WTC11 (cell line): Measurements from ENCODE around the gene LZTR1. TPM values are rescaled to one million over a fixed set of nuclear protein-coding genes. Genes with fewer than 3 reads are reported as not detected.

Source experiments
- ATAC-seq: fragments of 200-7000 bp; cut with Tn5 transposase; 2 replicates; pipeline ENCODE4 v1.10.0; 2021; ENCODE audit warnings: mild to moderate bottlenecking, moderate library complexity
- CTCF ChIA-PET: fragments of 300-600 bp; sonication (Branson Sonifier 250); formaldehyde crosslinking; loops from one replicate; lab custom pipeline; 2021; ENCODE audit warnings: antibody characterized with exemption; lab: Charles Lee
- POLR2A ChIA-PET: fragments of 350-600 bp; sonication (Branson Sonifier 250); formaldehyde crosslinking; loops from one replicate; lab custom pipeline; 2021; ENCODE audit warnings: antibody characterized with exemption; lab: Charles Lee
- DNase-seq: peaks from one replicate; pipeline ENCODE4 v3.0.0; 2021; ENCODE audit warnings: low spot score
- H3K27ac Mint-ChIP-seq: 2 replicates; pipeline ENCODE4 v1.8.0; 2021; ENCODE audit warnings: mixed read lengths
- H3K27me3 Mint-ChIP-seq: 2 replicates; pipeline ENCODE4 v1.8.0; 2021; ENCODE audit warnings: low read depth, mild to moderate bottlenecking, moderate library complexity, mixed read lengths
- H3K36me3 Mint-ChIP-seq: 2 replicates; pipeline ENCODE4 v1.8.0; 2021; ENCODE audit warnings: mixed read lengths
- H3K4me1 Mint-ChIP-seq: 2 replicates; pipeline ENCODE4 v1.8.0; 2022; ENCODE audit warnings: mixed read lengths
- H3K4me3 Mint-ChIP-seq: 2 replicates; pipeline ENCODE4 v1.8.0; 2021; ENCODE audit warnings: mild to moderate bottlenecking, moderate library complexity, mixed read lengths
- H3K9me3 Mint-ChIP-seq: 2 replicates; pipeline ENCODE4 v1.8.0; 2021; ENCODE audit warnings: mixed read lengths
- GABPB1 ChIP-seq: sonication (generic); formaldehyde crosslinking; IDR thresholded peaks from 2 replicates; pipeline ENCODE4 v1.8.1; 2023; ENCODE audit warnings: mild to moderate bottlenecking, missing genetic modification reagents
- KAT7 ChIP-seq: sonication (generic); formaldehyde crosslinking; IDR thresholded peaks from 2 replicates; pipeline ENCODE4 v1.8.1; 2023; ENCODE audit warnings: missing genetic modification reagents, mild to moderate bottlenecking, borderline replicate concordance
- MXD4 ChIP-seq: fragments of 250-450 bp; sonication (Bioruptor Pico); IDR thresholded peaks from 2 replicates; pipeline ENCODE4 v1.8.0; 2021; ENCODE audit warnings: mild to moderate bottlenecking, moderate library complexity, borderline replicate concordance
- NR3C1 ChIP-seq: sonication (generic); formaldehyde crosslinking; conservative IDR thresholded peaks from 2 replicates; pipeline ENCODE4 v1.8.1; 2023; ENCODE audit warnings: low read depth, mild to moderate bottlenecking, missing genetic modification reagents
- RORB ChIP-seq: fragments of 250-450 bp; sonication (Bioruptor Pico); IDR thresholded peaks from 2 replicates; pipeline ENCODE4 v1.9.0; 2021; ENCODE audit warnings: mild to moderate bottlenecking
- SMAD3 ChIP-seq: sonication (generic); formaldehyde crosslinking; IDR thresholded peaks from 2 replicates; pipeline ENCODE4 v1.8.0; 2022; ENCODE audit warnings: missing genetic modification reagents, mild to moderate bottlenecking, borderline replicate concordance
- ZNF138 ChIP-seq: sonication (generic); formaldehyde crosslinking; conservative IDR thresholded peaks from 2 replicates; pipeline ENCODE4 v1.8.1; 2022; ENCODE audit warnings: mild to moderate bottlenecking, moderate library complexity, missing genetic modification reagents
- ZNF219 ChIP-seq: sonication (generic); formaldehyde crosslinking; IDR thresholded peaks from 2 replicates; pipeline ENCODE4 v1.8.0; 2023; ENCODE audit warnings: missing genetic modification reagents, mild to moderate bottlenecking, borderline replicate concordance
- total RNA-seq: library from RNA; stranded (reverse); gene quantifications from 3 replicates; pipeline ENCODE4 v1.2.3, GENCODE V29; 2021
- TF ChIP-seq, protein P1 (sequence below): sonication (generic); formaldehyde crosslinking; IDR thresholded peaks from 2 replicates; pipeline ENCODE4 v1.8.1; 2022; ENCODE audit warnings: mild to moderate bottlenecking, missing genetic modification reagents, moderate library complexity, borderline replicate concordance
- TF ChIP-seq, protein P2 (sequence below): fragments of 250-450 bp; sonication (Bioruptor Pico); IDR thresholded peaks from 2 replicates; pipeline ENCODE4 v1.9.0; 2021; ENCODE audit warnings: mild to moderate bottlenecking, borderline replicate concordance
- TF ChIP-seq, protein P3 (sequence below): sonication (generic); formaldehyde crosslinking; conservative IDR thresholded peaks from 2 replicates; pipeline ENCODE4 v1.8.1; 2023; ENCODE audit warnings: mild to moderate bottlenecking, low read depth, missing genetic modification reagents, moderate library complexity
- TF ChIP-seq, protein P4 (sequence below): fragments of 250-450 bp; sonication (Bioruptor Pico); IDR thresholded peaks from 2 replicates; pipeline ENCODE4 v2.1.2; 2022; ENCODE audit warnings: mild to moderate bottlenecking, moderate library complexity
- TF ChIP-seq, protein P5 (sequence below): sonication (generic); formaldehyde crosslinking; IDR thresholded peaks from 2 replicates; pipeline ENCODE4 v1.8.1; 2023; ENCODE audit warnings: mild to moderate bottlenecking, missing genetic modification reagents
- TF ChIP-seq, protein P6 (sequence below): sonication (generic); formaldehyde crosslinking; IDR thresholded peaks from 2 replicates; pipeline ENCODE4 v1.8.1; 2023; ENCODE audit warnings: mild to moderate bottlenecking, missing genetic modification reagents
- TF ChIP-seq, protein P7 (sequence below): sonication (generic); formaldehyde crosslinking; IDR thresholded peaks from 2 replicates; pipeline ENCODE4 v1.8.0; 2023; ENCODE audit warnings: missing genetic modification reagents, mild to moderate bottlenecking, borderline replicate concordance

The LZTR1 gene
- total RNA-seq, 1 experiment from 2014 or later: 38.3 TPM

DNA sequence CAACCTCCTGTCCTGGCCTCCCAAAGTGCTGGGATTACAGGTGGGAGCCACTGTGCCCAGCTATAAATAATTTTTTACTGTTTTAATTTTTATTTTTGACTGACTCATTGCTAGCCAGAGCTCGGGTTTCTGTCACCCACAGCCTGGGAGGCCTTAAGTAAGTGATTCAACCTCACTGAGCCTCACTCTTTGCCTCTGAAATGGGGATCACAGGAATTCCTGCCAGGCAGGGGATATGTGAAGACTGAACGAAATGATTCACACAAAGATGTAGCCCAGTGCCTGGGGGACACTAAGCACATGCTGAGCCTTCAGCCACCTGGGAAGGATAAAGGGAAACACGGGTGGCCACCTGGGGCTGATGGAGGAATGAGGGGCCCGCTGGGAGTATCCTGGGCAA lies 59.8 kb downstream of the LZTR1 start (continued):
- TF ChIP-seq KAT7 (CRISPR knock-in tag) (no peak), NR3C1 (CRISPR knock-in tag) (no peak)
- TF ChIP-seq, protein P1, sequence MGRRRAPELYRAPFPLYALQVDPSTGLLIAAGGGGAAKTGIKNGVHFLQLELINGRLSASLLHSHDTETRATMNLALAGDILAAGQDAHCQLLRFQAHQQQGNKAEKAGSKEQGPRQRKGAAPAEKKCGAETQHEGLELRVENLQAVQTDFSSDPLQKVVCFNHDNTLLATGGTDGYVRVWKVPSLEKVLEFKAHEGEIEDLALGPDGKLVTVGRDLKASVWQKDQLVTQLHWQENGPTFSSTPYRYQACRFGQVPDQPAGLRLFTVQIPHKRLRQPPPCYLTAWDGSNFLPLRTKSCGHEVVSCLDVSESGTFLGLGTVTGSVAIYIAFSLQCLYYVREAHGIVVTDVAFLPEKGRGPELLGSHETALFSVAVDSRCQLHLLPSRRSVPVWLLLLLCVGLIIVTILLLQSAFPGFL: no peak
- TF ChIP-seq, protein P2, sequence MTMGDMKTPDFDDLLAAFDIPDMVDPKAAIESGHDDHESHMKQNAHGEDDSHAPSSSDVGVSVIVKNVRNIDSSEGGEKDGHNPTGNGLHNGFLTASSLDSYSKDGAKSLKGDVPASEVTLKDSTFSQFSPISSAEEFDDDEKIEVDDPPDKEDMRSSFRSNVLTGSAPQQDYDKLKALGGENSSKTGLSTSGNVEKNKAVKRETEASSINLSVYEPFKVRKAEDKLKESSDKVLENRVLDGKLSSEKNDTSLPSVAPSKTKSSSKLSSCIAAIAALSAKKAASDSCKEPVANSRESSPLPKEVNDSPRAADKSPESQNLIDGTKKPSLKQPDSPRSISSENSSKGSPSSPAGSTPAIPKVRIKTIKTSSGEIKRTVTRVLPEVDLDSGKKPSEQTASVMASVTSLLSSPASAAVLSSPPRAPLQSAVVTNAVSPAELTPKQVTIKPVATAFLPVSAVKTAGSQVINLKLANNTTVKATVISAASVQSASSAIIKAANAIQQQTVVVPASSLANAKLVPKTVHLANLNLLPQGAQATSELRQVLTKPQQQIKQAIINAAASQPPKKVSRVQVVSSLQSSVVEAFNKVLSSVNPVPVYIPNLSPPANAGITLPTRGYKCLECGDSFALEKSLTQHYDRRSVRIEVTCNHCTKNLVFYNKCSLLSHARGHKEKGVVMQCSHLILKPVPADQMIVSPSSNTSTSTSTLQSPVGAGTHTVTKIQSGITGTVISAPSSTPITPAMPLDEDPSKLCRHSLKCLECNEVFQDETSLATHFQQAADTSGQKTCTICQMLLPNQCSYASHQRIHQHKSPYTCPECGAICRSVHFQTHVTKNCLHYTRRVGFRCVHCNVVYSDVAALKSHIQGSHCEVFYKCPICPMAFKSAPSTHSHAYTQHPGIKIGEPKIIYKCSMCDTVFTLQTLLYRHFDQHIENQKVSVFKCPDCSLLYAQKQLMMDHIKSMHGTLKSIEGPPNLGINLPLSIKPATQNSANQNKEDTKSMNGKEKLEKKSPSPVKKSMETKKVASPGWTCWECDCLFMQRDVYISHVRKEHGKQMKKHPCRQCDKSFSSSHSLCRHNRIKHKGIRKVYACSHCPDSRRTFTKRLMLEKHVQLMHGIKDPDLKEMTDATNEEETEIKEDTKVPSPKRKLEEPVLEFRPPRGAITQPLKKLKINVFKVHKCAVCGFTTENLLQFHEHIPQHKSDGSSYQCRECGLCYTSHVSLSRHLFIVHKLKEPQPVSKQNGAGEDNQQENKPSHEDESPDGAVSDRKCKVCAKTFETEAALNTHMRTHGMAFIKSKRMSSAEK (CRISPR knock-in tag): no peak
- TF ChIP-seq, protein P3, sequence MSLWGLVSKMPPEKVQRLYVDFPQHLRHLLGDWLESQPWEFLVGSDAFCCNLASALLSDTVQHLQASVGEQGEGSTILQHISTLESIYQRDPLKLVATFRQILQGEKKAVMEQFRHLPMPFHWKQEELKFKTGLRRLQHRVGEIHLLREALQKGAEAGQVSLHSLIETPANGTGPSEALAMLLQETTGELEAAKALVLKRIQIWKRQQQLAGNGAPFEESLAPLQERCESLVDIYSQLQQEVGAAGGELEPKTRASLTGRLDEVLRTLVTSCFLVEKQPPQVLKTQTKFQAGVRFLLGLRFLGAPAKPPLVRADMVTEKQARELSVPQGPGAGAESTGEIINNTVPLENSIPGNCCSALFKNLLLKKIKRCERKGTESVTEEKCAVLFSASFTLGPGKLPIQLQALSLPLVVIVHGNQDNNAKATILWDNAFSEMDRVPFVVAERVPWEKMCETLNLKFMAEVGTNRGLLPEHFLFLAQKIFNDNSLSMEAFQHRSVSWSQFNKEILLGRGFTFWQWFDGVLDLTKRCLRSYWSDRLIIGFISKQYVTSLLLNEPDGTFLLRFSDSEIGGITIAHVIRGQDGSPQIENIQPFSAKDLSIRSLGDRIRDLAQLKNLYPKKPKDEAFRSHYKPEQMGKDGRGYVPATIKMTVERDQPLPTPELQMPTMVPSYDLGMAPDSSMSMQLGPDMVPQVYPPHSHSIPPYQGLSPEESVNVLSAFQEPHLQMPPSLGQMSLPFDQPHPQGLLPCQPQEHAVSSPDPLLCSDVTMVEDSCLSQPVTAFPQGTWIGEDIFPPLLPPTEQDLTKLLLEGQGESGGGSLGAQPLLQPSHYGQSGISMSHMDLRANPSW (CRISPR knock-in tag): no peak

DNA sequence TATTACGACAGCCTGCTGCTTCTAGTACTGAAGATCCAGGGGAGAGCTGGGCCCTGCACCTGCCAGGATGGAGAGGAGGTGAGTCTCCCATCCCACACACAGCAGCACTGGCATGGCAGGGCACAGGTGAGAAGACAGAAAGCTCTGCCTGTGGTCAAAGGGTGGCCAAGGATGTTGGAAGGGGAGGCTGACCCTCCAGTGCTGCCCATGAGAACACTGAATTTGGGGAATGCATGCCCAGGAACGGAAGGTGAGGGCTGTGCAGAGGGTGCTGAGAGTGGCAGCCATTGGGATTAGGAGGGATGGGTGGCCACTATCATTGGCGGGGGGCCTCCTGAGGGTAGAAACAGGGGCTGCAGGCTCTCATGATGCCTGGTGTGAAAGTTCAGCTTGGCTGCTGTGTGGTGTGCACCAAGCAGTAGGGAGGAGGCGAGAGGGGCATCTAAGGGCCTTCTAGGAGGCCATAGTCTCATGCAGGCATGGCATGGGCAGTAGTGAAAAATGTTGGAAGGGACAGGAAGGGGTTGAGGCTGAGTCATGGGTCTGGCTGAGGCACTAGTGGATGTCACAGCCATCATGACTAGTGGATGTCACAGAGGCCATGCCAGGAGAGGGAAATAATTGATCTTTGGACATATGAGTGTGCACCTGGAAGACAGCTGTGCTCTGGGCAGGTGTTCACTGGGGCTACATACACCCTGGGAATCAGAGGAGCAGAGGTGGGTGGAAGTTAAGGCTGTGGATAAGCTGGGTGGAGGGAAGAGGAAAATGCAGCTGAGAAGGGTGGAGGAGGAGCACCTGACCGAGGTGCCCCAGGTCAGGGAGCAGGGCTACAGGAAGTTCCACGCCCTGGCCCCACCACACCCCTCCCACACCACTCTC lies 61.1 kb downstream of the LZTR1 start:
- H3K27ac Mint-ChIP-seq: no peak overlapping the region
- H3K4me1 Mint-ChIP-seq: peaks cover 11% of the 10 kb centered on the region
- no peak for ATAC-seq
- no peaks in the 10 kb centered on the region for H3K9me3 Mint-ChIP-seq
- H3K4me3 Mint-ChIP-seq: no peak overlapping the region
- ChIA-PET CTCF (interaction anchor here (1.0 to 1.4 kb wide), 3 partner anchors 21 to 60 kb away, joined by 3 to 7 read pairs (median 3); no protein-coding TSS in a partner anchor), POLR2A (no interaction called here)
- no peaks in the 10 kb centered on the region for H3K36me3 Mint-ChIP-seq
- no peak for DNase-seq
- H3K27me3 Mint-ChIP-seq: peaks cover 23% of the 10 kb centered on the region
- TF ChIP-seq MXD4: no peak
- TF ChIP-seq, protein P4, sequence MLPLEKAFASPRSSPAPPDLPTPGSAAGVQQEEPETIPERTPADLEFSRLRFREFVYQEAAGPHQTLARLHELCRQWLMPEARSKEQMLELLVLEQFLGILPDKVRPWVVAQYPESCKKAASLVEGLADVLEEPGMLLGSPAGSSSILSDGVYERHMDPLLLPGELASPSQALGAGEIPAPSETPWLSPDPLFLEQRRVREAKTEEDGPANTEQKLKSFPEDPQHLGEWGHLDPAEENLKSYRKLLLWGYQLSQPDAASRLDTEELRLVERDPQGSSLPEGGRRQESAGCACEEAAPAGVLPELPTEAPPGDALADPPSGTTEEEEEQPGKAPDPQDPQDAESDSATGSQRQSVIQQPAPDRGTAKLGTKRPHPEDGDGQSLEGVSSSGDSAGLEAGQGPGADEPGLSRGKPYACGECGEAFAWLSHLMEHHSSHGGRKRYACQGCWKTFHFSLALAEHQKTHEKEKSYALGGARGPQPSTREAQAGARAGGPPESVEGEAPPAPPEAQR: no peak
- TF ChIP-seq, protein P5, sequence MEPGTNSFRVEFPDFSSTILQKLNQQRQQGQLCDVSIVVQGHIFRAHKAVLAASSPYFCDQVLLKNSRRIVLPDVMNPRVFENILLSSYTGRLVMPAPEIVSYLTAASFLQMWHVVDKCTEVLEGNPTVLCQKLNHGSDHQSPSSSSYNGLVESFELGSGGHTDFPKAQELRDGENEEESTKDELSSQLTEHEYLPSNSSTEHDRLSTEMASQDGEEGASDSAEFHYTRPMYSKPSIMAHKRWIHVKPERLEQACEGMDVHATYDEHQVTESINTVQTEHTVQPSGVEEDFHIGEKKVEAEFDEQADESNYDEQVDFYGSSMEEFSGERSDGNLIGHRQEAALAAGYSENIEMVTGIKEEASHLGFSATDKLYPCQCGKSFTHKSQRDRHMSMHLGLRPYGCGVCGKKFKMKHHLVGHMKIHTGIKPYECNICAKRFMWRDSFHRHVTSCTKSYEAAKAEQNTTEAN (CRISPR knock-in tag): no peak
- no peak for TF ChIP-seq GABPB1 (CRISPR knock-in tag)
- TF ChIP-seq RORB (CRISPR knock-in tag): no peak
- no peak for TF ChIP-seq NR3C1 (CRISPR knock-in tag)
- TF ChIP-seq ZNF219: no peak
- TF ChIP-seq SMAD3 (CRISPR knock-in tag): no peak
- TF ChIP-seq ZNF138: no peak
- TF ChIP-seq, protein P6, sequence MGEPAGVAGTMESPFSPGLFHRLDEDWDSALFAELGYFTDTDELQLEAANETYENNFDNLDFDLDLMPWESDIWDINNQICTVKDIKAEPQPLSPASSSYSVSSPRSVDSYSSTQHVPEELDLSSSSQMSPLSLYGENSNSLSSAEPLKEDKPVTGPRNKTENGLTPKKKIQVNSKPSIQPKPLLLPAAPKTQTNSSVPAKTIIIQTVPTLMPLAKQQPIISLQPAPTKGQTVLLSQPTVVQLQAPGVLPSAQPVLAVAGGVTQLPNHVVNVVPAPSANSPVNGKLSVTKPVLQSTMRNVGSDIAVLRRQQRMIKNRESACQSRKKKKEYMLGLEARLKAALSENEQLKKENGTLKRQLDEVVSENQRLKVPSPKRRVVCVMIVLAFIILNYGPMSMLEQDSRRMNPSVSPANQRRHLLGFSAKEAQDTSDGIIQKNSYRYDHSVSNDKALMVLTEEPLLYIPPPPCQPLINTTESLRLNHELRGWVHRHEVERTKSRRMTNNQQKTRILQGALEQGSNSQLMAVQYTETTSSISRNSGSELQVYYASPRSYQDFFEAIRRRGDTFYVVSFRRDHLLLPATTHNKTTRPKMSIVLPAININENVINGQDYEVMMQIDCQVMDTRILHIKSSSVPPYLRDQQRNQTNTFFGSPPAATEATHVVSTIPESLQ (CRISPR knock-in tag): no peak
- TF ChIP-seq, protein P7, sequence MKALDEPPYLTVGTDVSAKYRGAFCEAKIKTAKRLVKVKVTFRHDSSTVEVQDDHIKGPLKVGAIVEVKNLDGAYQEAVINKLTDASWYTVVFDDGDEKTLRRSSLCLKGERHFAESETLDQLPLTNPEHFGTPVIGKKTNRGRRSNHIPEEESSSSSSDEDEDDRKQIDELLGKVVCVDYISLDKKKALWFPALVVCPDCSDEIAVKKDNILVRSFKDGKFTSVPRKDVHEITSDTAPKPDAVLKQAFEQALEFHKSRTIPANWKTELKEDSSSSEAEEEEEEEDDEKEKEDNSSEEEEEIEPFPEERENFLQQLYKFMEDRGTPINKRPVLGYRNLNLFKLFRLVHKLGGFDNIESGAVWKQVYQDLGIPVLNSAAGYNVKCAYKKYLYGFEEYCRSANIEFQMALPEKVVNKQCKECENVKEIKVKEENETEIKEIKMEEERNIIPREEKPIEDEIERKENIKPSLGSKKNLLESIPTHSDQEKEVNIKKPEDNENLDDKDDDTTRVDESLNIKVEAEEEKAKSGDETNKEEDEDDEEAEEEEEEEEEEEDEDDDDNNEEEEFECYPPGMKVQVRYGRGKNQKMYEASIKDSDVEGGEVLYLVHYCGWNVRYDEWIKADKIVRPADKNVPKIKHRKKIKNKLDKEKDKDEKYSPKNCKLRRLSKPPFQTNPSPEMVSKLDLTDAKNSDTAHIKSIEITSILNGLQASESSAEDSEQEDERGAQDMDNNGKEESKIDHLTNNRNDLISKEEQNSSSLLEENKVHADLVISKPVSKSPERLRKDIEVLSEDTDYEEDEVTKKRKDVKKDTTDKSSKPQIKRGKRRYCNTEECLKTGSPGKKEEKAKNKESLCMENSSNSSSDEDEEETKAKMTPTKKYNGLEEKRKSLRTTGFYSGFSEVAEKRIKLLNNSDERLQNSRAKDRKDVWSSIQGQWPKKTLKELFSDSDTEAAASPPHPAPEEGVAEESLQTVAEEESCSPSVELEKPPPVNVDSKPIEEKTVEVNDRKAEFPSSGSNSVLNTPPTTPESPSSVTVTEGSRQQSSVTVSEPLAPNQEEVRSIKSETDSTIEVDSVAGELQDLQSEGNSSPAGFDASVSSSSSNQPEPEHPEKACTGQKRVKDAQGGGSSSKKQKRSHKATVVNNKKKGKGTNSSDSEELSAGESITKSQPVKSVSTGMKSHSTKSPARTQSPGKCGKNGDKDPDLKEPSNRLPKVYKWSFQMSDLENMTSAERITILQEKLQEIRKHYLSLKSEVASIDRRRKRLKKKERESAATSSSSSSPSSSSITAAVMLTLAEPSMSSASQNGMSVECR (CRISPR knock-in tag): no peak
